HG03135 (cell line): ENCODE measurements around the gene KIAA0232.
A peak's percentile ranks its signal among the peaks of the same experiment; 100 is the strongest.
"Not testable (repeated sequence)": the region's sequence is repeated elsewhere in the genome, so short reads cannot be mapped to it uniquely, and the experiment has no call there.

ENCODE experiments used
- ATAC-seq: cut with Tn5 transposase; IDR thresholded peaks from one replicate; pipeline ENCODE4 v1.9.1; 2021; ENCODE audit warnings: mild to moderate bottlenecking, moderate library complexity; ENCODE audit not compliant: unreplicated experiment

Gene KIAA0232

GRCh38 chr4:6898763-6899162 lies 116.2 kb downstream of the KIAA0232 start:
- ATAC-seq, result no peak

- no peak for ATAC-seq
These were observed 117.8 kb downstream of the KIAA0232 start for GRCh38 chr4:6900181-6900812.

- ATAC-seq, result no peak
These were observed 118.4 kb downstream of the KIAA0232 start for GRCh38 chr4:6900956-6901355.

GRCh38 chr4:6901669-6902317 lies 119.3 kb downstream of the KIAA0232 start:
- ATAC-seq, result no peak

- no peak for ATAC-seq
These were observed 120.0 kb downstream of the KIAA0232 start for GRCh38 chr4:6902318-6903042.

GRCh38 chr4:6905516-6906445 lies 123.3 kb downstream of the KIAA0232 start:
- ATAC-seq, result no peak

GRCh38 chr4:6906486-6906885 lies 124.0 kb downstream of the KIAA0232 start:
- not testable (repeated sequence) for ATAC-seq

GRCh38 chr4:6907658-6908191 lies 125.2 kb downstream of the KIAA0232 start:
- ATAC-seq, result no peak

- no peak for ATAC-seq
These were observed 126.0 kb downstream of the KIAA0232 start for GRCh38 chr4:6908432-6909112.

GRCh38 chr4:6909113-6909969 lies 126.8 kb downstream of the KIAA0232 start, which contains the start of gene TBC1D14:
TSS of gene TBC1D14 (plus strand) at chr4:6909826. CDS start at chr4:6923390, 13,564 bp downstream.
- peak; percentile 87 for ATAC-seq

- no peak for ATAC-seq
These were observed 127.4 kb downstream of the KIAA0232 start for GRCh38 chr4:6909970-6910339.

- ATAC-seq, result no peak
These were observed 127.9 kb downstream of the KIAA0232 start for GRCh38 chr4:6910340-6910959.

GRCh38 chr4:6910960-6911874 lies 128.7 kb downstream of the KIAA0232 start:
- ATAC-seq, result no peak

- ATAC-seq, result not testable (repeated sequence)
These were observed 129.4 kb downstream of the KIAA0232 start for GRCh38 chr4:6911917-6912316.

- no peak for ATAC-seq
These were observed 129.9 kb downstream of the KIAA0232 start for GRCh38 chr4:6912441-6912840.

GRCh38 chr4:6913350-6913905 lies 130.9 kb downstream of the KIAA0232 start:
- no peak for ATAC-seq

GRCh38 chr4:6914448-6914847 lies 131.9 kb downstream of the KIAA0232 start:
- no peak for ATAC-seq
